Heart left ventricle (tissue), 13 donors: ENCODE results near the gene PRMT3.
"Not testable (repeated sequence)": the region's sequence is repeated elsewhere in the genome, so short reads cannot be mapped to it uniquely, and the experiment has no call there.

Experiments
- POLR2A ChIP-seq, 2 donors: fragments of 450-650 bp; IDR thresholded peaks; one replicate each; pipeline ENCODE4 v1.6.1; 2017; ENCODE audit warnings: antibody characterized with exemption in 2 of 2, mild to moderate bottlenecking in 2 of 2, moderate library complexity in 2 of 2
- TF ChIP-seq, protein P1 (sequence below), 12 donors: fragments of 200-600 bp; sonication (generic) in 4 of 12; IDR thresholded peaks; one replicate each; pipeline versions ENCODE4 v1.5.0 to v1.8.0; 2018 to 2022; ENCODE audit warnings: antibody characterized with exemption in 12 of 12, mild to moderate bottlenecking in 5 of 12
- donor health status: ischemic (EF 13 %, LVEDD 7.1; RV severe dilation, severe dysfunction).
- donor health status: DM: no; HTN: yes; CAD: no.
- donor health status: DM: no; HTN: no; CAD: no.
- donor health status: ischemic (EF 25% LVEDD 6.9; RV normal size, moderate dysfunction).
- donor health status: ischemic (EF 25% LVEDD 5.7; RV mildly dilated, moderate dysfunction).
- donor health status: ischemic (EF 35%, LVEDD 5.7; RV mildly dilated, moderate dysfunction).
- donor health status: nonischemic (EF 11% LVEDD 7.7; RV severe dilation, severe dysfunction).
- donor health status: DM: yes; HTN: yes; CAD: no.
- donor health status: PGD.
- donor health status: ischemic (EF 29% LVEDD 5.4; RV normal size, mild dysfunction).
- donor health status: nonischemic (EF 23%, LVEDD 6.1; RV moderate dilation, normal function).

DNA sequence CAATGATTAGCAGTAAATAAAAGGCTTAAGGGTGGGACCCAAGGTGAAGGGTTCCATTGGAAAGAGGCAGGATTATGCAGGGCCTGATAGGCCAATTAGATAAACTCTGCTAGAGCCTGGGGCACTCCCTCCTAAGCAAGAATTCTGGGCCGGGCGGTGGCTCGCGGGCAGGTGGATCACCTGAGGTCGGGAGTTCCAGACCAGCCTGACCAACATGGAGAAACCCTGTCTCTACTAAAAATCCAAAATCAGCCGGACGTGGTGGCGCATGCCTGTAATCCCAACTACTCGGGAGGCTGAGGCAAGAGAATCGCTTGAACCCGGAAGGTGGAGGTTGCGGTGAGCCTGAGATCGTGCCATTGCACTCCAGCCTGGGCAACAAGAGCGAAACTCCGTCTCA lies 1.5 kb upstream of the PRMT3 start:
- TF ChIP-seq, protein P1, sequence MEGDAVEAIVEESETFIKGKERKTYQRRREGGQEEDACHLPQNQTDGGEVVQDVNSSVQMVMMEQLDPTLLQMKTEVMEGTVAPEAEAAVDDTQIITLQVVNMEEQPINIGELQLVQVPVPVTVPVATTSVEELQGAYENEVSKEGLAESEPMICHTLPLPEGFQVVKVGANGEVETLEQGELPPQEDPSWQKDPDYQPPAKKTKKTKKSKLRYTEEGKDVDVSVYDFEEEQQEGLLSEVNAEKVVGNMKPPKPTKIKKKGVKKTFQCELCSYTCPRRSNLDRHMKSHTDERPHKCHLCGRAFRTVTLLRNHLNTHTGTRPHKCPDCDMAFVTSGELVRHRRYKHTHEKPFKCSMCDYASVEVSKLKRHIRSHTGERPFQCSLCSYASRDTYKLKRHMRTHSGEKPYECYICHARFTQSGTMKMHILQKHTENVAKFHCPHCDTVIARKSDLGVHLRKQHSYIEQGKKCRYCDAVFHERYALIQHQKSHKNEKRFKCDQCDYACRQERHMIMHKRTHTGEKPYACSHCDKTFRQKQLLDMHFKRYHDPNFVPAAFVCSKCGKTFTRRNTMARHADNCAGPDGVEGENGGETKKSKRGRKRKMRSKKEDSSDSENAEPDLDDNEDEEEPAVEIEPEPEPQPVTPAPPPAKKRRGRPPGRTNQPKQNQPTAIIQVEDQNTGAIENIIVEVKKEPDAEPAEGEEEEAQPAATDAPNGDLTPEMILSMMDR (IDR thresholded peaks at IDR 0.05) = not testable (repeated sequence)
- TF ChIP-seq POLR2A (IDR thresholded peaks at IDR 0.05) = not testable (repeated sequence)
